MCF 10A (cell line): ENCODE results near the gene TNFAIP3. TPM values are rescaled to one million over a fixed set of nuclear protein-coding genes. Genes with fewer than 3 reads are reported as not detected.

Source experiments
- BruUV-seq: library from RNA; stranded (reverse); fragments of 400-500 nt; replicated peaks from 2 replicates; lab custom pipeline; 2021; lab: Mats Ljungman, UMichigan
- CTCF ChIA-PET: fragments of 300-600 bp; sonication (Branson Sonifier 250); formaldehyde crosslinking; extraction: SDS; loops from one replicate; lab custom pipeline; 2021; ENCODE audit warnings: antibody characterized with exemption, inconsistent platforms; lab: Yijun Ruan, JAX
- POLR2A ChIA-PET: fragments of 300-600, 350-650 bp; sonication (Branson Sonifier 250); formaldehyde crosslinking; extraction: SDS; loops from one replicate; lab custom pipeline; 2020; ENCODE audit warnings: antibody characterized with exemption, inconsistent platforms; lab: Yijun Ruan, JAX
- DNase-seq: peaks from one replicate; pipeline ENCODE4 v3.0.0-alpha.2; 2018; ENCODE audit not compliant: unreplicated experiment
- H3K27ac Mint-ChIP-seq: one replicate; pipeline ENCODE4 v1.8.0; 2022; ENCODE audit warnings: mild to moderate bottlenecking, low read depth, mixed read lengths; ENCODE audit not compliant: unreplicated experiment
- H3K27me3 Mint-ChIP-seq: one replicate; pipeline ENCODE4 v1.8.0; 2022; ENCODE audit warnings: mixed read lengths; ENCODE audit not compliant: insufficient read depth, unreplicated experiment
- H3K36me3 Mint-ChIP-seq: one replicate; pipeline ENCODE4 v1.8.0; 2022; ENCODE audit warnings: mild to moderate bottlenecking, moderate library complexity, mixed read lengths; ENCODE audit not compliant: insufficient read depth, unreplicated experiment
- H3K4me1 Mint-ChIP-seq: one replicate; pipeline ENCODE4 v1.8.0; 2022; ENCODE audit warnings: mixed read lengths; ENCODE audit not compliant: insufficient read depth, unreplicated experiment
- H3K4me3 Mint-ChIP-seq: one replicate; pipeline ENCODE4 v1.8.0; 2022; ENCODE audit warnings: mild to moderate bottlenecking, moderate library complexity, mixed read lengths; ENCODE audit not compliant: unreplicated experiment
- H3K9me3 Mint-ChIP-seq: one replicate; pipeline ENCODE4 v1.8.0; 2022; ENCODE audit warnings: mixed read lengths; ENCODE audit not compliant: unreplicated experiment
- CTCF ChIP-seq: fragments of 200-600 bp; IDR thresholded peaks from one replicate; pipeline ENCODE4 v1.8.0; 2022; ENCODE audit warnings: antibody characterized with exemption, mild to moderate bottlenecking; ENCODE audit not compliant: unreplicated experiment
- intact Hi-C: fragments of 100-400 bp; cut with micrococcal nuclease; formaldehyde crosslinking; loops from 2 replicates; pipeline ENCODE4 v1.14.1; 2022
- total RNA-seq: library from RNA; stranded (reverse); gene quantifications from 2 replicates; pipeline ENCODE4 v1.2.3, GENCODE V29; 2022

The TNFAIP3 gene
- total RNA-seq, 1 experiment from 2014 or later = 52.8 TPM

GRCh38 chr6:137906020-137906472, 39.0 kb downstream of the TNFAIP3 start:
- Mint-ChIP-seq H3K27ac (no peak overlapping the region), H3K4me3 (no peak overlapping the region), H3K27me3 (peaks cover 15% of the 10 kb centered on the region), H3K36me3 (no peaks in the 10 kb centered on the region), H3K9me3 (no peaks in the 10 kb centered on the region), H3K4me1 (no peaks in the 10 kb centered on the region)
- ChIA-PET POLR2A (no interaction called here), CTCF (interaction anchor here (0.6 kb wide), 1 partner anchor 69 kb away, joined by 3 read pairs; no protein-coding TSS in a partner anchor)
- intact Hi-C loops = no loop called here
- DNase-seq = no peak
- no peak for TF ChIP-seq CTCF
- BruUV-seq = no TSS peak

- CTCF ChIA-PET = no interaction called here
- DNase-seq = no peak
- H3K9me3 Mint-ChIP-seq = no peaks in the 10 kb centered on the region
- POLR2A ChIA-PET = no interaction called here
- H3K36me3 Mint-ChIP-seq = no peaks in the 10 kb centered on the region
- no peaks in the 10 kb centered on the region for H3K4me1 Mint-ChIP-seq
- TF ChIP-seq CTCF = no peak
- BruUV-seq = no TSS peak
- intact Hi-C loops = no loop called here
- H3K27me3 Mint-ChIP-seq = peaks cover 15% of the 10 kb centered on the region
- no peak overlapping the region for H3K27ac Mint-ChIP-seq
- H3K4me3 Mint-ChIP-seq = no peak overlapping the region
These were observed 40.1 kb downstream of the TNFAIP3 start for GRCh38 chr6:137907170-137907569.

- H3K4me1 Mint-ChIP-seq = no peaks in the 10 kb centered on the region
- H3K27ac Mint-ChIP-seq = no peak overlapping the region
- H3K4me3 Mint-ChIP-seq = no peak overlapping the region
- ChIA-PET CTCF (interaction anchor here (0.5 kb wide), 1 partner anchor 17 kb away, joined by 3 read pairs; no protein-coding TSS in a partner anchor), POLR2A (no interaction called here)
- no peak for TF ChIP-seq CTCF
- intact Hi-C loops = no loop called here
- H3K27me3 Mint-ChIP-seq = peaks cover 15% of the 10 kb centered on the region
- no TSS peak for BruUV-seq
- no peaks in the 10 kb centered on the region for H3K36me3 Mint-ChIP-seq
- no peak for DNase-seq
- H3K9me3 Mint-ChIP-seq = peaks cover 4% of the 10 kb centered on the region
These were observed 42.5 kb downstream of the TNFAIP3 start for GRCh38 chr6:137909533-137909932.

- Mint-ChIP-seq H3K27me3 (peaks cover 15% of the 10 kb centered on the region), H3K27ac (no peak overlapping the region), H3K4me1 (no peaks in the 10 kb centered on the region), H3K4me3 (no peak overlapping the region), H3K9me3 (peaks cover 6% of the 10 kb centered on the region), H3K36me3 (no peaks in the 10 kb centered on the region)
- ChIA-PET CTCF (interaction anchor here (0.6 to 0.9 kb wide), 2 partner anchors 17 to 1917 kb away, joined by 3 read pairs; no protein-coding TSS in a partner anchor), POLR2A (no interaction called here)
- BruUV-seq = no TSS peak
- DNase-seq = no peak
- intact Hi-C loops = no loop called here
- TF ChIP-seq CTCF = no peak
These were observed 43.4 kb downstream of the TNFAIP3 start for GRCh38 chr6:137910424-137910834.
